Skeletal muscle tissue (tissue), 4 donors: ENCODE data around the gene CTIF. TPM values are rescaled to one million over a fixed set of nuclear protein-coding genes. Genes with fewer than 3 reads are reported as not detected.

Source experiments
- H3K27ac ChIP-seq: one replicate; pipeline ENCODE4 v1.7.0; 2013; ENCODE audit warnings: mild to moderate bottlenecking, low read depth, low read length, inconsistent platforms
- H3K27me3 ChIP-seq, 3 donors: one replicate each; pipeline ENCODE4 v1.7.0; 2013; ENCODE audit warnings: low read length in 3 of 3; ENCODE audit not compliant: control insufficient read depth in 3 of 3, insufficient read depth in 3 of 3
- H3K36me3 ChIP-seq, 3 donors: one replicate each; pipeline ENCODE4 v1.7.0; 2013; ENCODE audit warnings: low read length in 3 of 3; ENCODE audit not compliant: control insufficient read depth in 3 of 3, insufficient read depth in 3 of 3
- H3K4me1 ChIP-seq, 3 donors: one replicate each; pipeline ENCODE4 v1.7.0; 2013; ENCODE audit warnings: low read length in 3 of 3, mild to moderate bottlenecking in 3 of 3; ENCODE audit not compliant: control insufficient read depth in 3 of 3, insufficient read depth in 3 of 3
- H3K4me3 ChIP-seq, 3 donors: one replicate each; pipeline ENCODE4 v1.7.0; 2013; ENCODE audit warnings: low read length in 3 of 3
- H3K9ac ChIP-seq, 3 donors: one replicate each; pipeline ENCODE4 v1.7.0; 2013; ENCODE audit warnings: low read length in 3 of 3, mild to moderate bottlenecking in 3 of 3, moderate library complexity in 2 of 3, low read depth in 1 of 3
- H3K9me3 ChIP-seq, 3 donors: one replicate each; pipeline ENCODE4 v1.7.0; 2013; ENCODE audit warnings: low read length in 3 of 3; ENCODE audit not compliant: control insufficient read depth in 3 of 3
- total RNA-seq: library from RNA; depleted of rRNA; stranded (reverse); fragments of >200 nt; gene quantifications from one replicate; pipeline ENCODE4 v1.2.3, GENCODE V29; 2014
- donor health status: Osteomylitis.

Gene CTIF
- total RNA-seq, 1 donor from 2014 or later: 16.7 TPM

DNA sequence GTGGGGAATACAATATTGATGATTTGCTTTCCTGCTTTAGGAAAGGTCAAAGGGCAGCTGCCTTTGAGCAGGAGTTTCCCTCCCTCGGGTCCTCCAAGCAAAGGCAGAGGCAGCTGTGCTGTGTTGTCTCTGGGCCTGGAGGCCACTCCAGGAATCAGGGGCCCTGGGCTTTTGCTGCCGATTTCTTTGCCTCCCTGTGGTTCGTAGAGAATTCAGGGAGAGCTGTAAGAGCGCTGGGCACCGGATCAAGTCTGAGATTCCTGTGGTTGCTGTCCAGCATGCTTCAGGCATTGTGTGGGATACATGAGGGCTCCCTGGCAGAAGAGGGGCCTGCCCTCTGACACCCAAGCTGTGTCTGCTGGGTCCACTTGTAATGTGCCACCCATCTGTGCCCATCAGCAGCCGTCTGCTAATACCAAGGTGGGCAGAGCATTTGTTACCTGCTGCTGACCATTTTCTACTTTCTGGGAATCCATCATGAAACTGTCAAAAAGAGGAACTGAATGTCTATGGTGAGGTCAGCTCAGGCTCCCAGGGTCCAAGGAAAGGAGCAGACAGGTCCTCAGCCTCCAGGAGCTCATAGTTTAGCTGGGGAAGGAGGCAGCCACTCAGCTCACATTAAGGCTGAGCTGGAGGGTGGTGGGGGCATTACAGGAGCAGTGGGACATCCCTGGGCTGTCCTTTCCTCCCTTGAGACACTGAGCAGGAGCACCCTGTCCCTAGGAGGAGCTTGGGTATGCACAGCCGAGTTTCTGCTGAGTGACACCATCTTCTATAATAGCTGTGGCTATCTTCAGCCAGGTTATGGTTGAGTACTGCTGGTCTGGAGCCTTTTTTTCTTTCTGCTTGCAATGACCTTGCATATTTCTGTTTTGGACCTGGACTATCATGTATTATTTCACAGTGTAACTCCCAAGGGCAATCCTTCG lies 68.5 kb downstream of the CTIF start:
- no peak overlapping the region for H3K27ac ChIP-seq
- no peaks in the 10 kb centered on the region for H3K27me3 ChIP-seq
- peaks cover 30 to 53% (median 45%) of the 10 kb centered on the region in 3 donors for H3K4me1 ChIP-seq
- no peaks in the 10 kb centered on the region for H3K9me3 ChIP-seq
- no peaks in the 10 kb centered on the region for H3K36me3 ChIP-seq
- H3K9ac ChIP-seq: no peak overlapping the region
- H3K4me3 ChIP-seq: no peak overlapping the region

DNA sequence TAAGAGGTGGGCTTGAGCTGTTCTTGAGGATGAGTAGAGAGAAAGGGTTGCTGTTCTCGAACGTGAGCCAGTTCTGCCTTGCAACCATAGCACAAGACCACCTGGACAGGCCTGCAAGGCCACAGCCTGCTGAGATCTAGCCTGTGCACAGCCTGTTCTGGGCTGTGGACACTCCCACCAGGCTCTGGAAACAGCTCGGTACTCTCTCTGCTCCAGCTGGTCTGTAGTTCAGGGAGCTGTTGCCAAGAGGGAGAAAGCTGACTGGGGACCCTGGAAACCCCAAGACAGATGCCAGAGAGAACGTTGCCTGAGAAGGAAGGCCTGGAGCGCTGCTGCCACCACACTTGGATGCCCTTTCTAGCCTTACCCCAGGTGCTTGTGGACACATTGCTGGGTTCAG lies 69.8 kb downstream of the CTIF start:
- H3K9ac ChIP-seq: no peak overlapping the region
- H3K9me3 ChIP-seq: no peaks in the 10 kb centered on the region
- H3K27ac ChIP-seq: no peak overlapping the region
- no peaks in the 10 kb centered on the region for H3K27me3 ChIP-seq
- H3K4me3 ChIP-seq: no peak overlapping the region
- peaks cover 34 to 56% (median 52%) of the 10 kb centered on the region in 3 donors for H3K4me1 ChIP-seq
- no peaks in the 10 kb centered on the region for H3K36me3 ChIP-seq

DNA sequence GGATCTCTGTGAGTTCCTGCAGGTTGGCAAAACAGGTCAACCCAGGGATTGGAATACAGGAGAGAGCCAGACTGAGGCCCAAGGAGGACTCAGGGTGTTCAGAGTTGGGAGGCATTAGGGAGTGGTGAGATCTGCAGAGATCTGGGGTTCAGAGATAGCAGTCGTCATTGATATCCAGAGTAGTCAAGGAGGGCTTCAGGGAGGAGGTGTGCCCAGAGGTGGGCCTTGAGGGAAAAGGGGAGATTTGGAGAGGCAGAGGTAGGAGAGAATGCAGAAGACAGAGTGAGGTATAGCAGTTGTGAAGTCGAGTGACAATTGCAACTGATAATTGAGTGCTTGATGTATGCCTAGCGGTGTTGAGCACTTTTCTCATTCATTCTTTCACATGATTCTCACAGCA lies 70.3 kb downstream of the CTIF start:
- Histone ChIP-seq H3K27ac (no peak overlapping the region), H3K4me3 (no peak overlapping the region), H3K27me3 (no peaks in the 10 kb centered on the region), H3K4me1 (peaks cover 37 to 60% (median 57%) of the 10 kb centered on the region in 3 donors), H3K36me3 (no peaks in the 10 kb centered on the region), H3K9ac (no peak overlapping the region), H3K9me3 (no peaks in the 10 kb centered on the region)

DNA sequence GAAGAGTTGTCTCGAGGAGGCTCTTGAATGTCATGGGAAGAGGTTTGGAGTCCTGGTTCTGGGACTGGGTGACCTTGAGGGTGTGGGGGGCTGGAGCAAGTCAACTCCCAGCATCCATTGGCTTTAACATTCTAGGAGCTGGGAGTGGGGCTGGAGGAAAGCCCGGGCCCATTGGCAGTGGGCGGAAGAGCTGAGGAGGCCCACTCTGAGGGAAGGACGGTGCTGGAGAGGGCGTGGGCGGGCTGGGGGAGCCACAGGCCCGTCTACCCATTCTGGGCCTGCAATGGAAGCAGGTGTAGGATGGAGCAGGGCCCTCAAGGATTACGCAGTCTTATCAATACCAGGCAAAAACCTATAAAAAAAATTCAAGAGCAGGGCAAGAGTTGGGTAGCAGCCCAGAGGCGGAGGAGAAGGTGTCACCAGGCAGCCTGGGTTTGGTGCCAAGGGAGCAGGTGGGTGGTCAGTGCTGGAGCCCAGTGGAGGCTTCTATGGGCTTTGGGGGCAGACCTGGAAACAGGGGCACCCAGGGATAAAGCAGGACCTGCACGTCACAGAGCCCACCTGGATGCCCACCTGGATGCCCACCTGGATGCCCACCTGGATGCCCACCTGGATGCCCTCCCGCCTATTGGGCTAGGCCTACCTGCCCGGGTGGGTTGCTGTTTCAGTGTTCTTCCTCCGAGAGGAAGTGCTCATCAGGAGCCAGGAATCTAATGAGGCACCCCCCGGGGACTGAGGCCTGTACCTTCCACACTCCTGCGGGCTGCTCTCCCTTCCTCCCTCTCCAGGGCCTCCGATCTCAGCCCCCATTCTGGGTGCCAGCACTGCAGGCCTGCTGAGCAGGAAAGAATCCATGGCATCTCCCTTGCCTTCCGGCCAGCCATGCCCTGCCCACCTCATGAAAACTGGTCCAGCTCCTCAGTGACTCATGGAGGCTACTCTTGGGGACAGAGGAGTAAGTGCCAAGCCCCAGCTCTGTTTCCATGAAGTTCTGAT lies 71.3 kb downstream of the CTIF start:
- H3K4me1 ChIP-seq: peaks cover 37 to 60% (median 57%) of the 10 kb centered on the region in 3 donors
- no peaks in the 10 kb centered on the region for H3K36me3 ChIP-seq
- no peak overlapping the region for H3K9ac ChIP-seq
- no peaks in the 10 kb centered on the region for H3K27me3 ChIP-seq
- no peaks in the 10 kb centered on the region for H3K9me3 ChIP-seq
- no peak overlapping the region for H3K4me3 ChIP-seq
- H3K27ac ChIP-seq: no peak overlapping the region

DNA sequence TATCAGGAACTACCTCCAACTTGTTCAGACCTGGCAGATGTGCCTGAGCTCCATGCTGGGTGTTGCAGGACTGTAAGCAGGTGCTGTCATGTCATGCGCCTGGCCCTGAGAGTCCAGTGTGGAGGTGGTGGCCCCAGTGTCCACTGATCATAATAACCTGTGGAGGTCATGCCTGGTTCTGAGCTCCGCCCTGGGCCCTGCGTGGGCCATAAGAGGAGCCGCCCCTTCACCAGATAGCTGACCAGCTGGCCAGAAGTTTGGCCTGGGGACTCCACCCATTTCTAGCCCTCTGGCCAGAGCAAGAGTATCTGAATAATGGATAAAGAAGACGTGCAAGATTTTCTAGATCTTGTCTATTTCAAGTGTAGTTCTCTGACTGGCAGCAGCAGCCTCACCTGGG lies 72.4 kb downstream of the CTIF start:
- Histone ChIP-seq H3K36me3 (no peaks in the 10 kb centered on the region), H3K9ac (no peak overlapping the region), H3K9me3 (no peaks in the 10 kb centered on the region), H3K4me3 (no peak overlapping the region), H3K27ac (no peak overlapping the region), H3K4me1 (peaks cover 40 to 56% (median 55%) of the 10 kb centered on the region in 3 donors), H3K27me3 (no peaks in the 10 kb centered on the region)

DNA sequence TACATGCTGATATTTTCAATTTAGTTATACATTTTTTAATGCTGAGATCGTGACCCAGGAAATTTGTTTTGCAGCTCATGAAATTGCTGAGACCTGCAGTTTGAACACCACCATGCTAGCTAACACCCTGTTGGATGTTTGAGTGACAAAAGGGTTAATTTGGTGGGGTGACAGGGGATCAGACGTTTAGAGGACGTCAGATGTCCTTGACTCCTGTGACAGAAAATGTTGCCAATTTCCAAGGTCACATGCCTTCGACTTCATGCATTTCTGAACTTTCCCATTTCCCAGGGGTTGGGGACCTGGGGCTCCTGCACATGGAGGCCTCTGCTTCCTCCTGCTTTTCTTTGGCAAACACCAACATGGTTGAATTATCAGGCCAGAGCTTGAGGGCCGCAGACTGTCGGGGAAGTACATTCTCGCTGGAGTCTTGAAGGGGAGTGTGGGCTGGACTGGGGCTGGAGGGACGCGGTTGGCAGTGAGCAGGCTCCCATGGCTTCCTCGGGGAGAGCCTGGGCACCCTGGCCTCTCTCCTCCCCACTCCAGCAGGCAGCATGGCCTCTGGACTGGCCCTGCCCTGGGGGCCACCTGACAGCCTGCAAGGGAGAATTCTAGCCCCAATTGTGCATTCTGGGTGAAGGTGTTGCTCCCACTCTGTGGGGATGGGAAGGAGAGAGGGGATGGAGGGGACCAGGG lies 73.1 kb downstream of the CTIF start:
- H3K9me3 ChIP-seq: no peaks in the 10 kb centered on the region
- H3K4me3 ChIP-seq: no peak overlapping the region
- no peak overlapping the region for H3K27ac ChIP-seq
- H3K27me3 ChIP-seq: no peaks in the 10 kb centered on the region
- H3K36me3 ChIP-seq: no peaks in the 10 kb centered on the region
- H3K9ac ChIP-seq: no peak overlapping the region
- H3K4me1 ChIP-seq: peaks cover 40 to 57% (median 56%) of the 10 kb centered on the region in 3 donors

DNA sequence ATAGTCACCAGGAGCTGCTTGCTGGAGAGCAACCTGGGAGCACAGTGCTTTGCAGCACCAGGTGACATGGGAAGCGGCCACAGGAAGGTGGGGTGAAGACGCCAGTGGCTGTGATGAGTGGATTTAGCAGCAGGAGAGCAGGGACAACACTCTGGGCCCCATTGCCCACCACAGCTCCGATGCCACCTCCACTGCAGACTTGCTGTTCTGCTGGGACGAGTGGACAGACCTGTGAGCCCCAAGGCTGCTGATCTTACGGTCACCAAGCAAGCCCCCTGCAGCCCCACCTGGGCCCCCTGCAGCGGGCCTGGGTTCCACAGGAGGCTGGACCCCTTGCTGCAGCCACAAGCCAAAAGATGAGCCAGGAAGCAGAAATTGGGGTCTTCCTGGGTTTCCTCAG lies 73.7 kb downstream of the CTIF start:
- Histone ChIP-seq H3K9me3 (no peaks in the 10 kb centered on the region), H3K27ac (no peak overlapping the region), H3K4me1 (peaks cover 34 to 56% (median 50%) of the 10 kb centered on the region in 3 donors), H3K27me3 (no peaks in the 10 kb centered on the region), H3K36me3 (no peaks in the 10 kb centered on the region), H3K9ac (no peak overlapping the region), H3K4me3 (no peak overlapping the region)

DNA sequence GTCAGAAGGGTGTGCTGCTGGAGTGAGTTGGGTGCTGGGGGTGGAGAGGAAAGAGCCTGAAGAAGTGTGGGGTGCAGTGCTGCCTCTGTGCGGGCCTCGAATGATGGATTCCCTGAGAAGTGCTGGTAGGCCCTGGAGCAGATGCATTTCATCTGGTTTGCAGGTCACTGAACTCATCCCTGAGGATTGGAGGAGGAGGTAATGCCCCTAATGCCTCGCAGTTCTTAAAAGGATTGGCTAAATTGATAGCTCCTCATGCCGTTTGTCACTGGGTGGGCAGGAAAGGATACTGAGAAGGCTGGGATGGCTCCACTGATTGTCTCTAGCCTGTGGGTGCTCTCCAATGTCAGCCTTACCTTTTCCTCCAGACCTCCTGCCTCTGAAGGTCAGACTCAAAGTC lies 74.1 kb downstream of the CTIF start:
- Histone ChIP-seq H3K27me3 (no peaks in the 10 kb centered on the region), H3K4me3 (no peak overlapping the region), H3K36me3 (no peaks in the 10 kb centered on the region), H3K4me1 (peaks cover 30 to 53% (median 46%) of the 10 kb centered on the region in 3 donors), H3K9me3 (no peaks in the 10 kb centered on the region), H3K9ac (no peak overlapping the region), H3K27ac (no peak overlapping the region)

DNA sequence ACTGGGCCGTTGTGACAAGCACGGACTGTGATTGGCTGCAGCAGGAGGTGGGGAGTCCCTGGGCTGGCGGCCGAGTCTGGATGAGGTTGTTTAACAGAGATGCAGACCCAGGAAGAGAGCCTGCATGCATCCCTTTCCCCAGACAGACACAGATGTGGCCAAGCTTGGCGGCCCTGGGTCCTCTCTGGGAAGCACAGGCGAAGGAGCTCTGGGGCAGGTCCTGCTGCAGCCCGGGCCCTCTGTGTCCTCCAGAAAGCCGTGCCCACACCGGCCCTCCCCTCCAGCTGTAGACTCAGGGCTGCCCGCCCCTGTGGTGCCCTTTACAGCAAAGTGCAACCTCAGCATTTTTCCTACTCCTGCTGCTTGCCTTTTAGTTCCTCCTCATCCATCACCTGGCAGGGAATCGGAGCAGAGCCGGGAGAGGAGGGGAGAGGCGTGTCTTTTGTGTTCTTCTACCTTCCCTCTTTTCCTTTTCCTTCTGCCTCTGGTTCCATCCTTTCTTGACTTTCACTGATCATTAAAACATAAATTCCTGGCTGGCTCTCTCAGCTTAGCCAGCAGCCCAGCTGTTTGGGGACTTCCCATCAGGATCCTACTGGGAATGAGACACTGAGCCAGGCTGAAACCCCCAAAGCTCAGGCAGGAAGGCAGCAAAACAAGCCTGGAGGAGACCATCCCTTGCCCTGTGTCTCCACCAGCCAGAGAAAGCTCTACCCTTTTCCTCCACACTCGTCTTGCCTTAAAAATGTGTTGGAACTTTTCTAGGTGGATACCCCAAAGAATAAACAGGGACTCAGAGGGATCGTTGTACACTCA lies 75.0 kb downstream of the CTIF start:
- Histone ChIP-seq H3K4me3 (no peak overlapping the region), H3K27ac (no peak overlapping the region), H3K4me1 (peaks cover 21 to 45% (median 38%) of the 10 kb centered on the region in 3 donors), H3K36me3 (no peaks in the 10 kb centered on the region), H3K27me3 (no peaks in the 10 kb centered on the region), H3K9ac (no peak overlapping the region), H3K9me3 (no peaks in the 10 kb centered on the region)
